ENCODE results near the gene ARID3C.
A peak's percentile ranks its signal among the peaks of the same experiment; 100 is the strongest.
"Not testable (repeated sequence)": the region's sequence is repeated elsewhere in the genome, so short reads cannot be mapped to it uniquely, and the experiment has no call there.

The ARID3C gene

DNA sequence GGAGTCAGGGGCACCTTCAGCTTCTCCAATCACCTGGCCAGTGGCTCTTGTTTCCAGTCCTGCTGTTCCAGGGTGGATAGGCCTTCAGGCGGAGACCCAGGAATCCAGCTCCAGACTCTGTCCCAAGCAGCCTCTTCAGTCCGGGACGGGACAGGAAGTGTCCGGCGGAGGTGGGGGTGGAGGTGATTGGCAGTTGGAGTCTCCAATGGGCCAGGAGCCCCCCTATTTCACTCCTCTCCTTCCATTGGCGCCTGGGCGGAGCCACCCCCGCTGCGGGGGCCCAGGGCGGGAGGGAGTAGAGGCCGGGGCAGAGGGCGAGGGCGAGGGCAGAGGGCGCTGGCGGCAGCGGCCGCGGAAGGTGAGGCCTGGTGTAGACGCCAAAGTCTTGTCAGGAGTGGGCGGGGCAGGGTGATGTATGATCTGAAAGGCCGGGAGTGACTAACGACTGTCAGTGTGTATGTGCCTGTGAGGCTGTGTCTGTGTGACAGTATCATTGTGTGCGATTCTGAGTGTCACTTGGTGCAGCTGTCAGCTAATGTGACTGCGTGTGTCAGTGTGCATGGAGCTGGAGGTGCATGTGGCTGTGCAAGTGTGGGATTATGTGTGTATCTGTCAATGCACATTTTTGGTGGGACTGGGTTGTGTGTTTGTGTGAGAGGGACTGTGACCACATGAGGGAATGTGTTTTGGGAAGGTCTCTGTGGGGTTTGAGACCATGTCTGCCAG, 23.2 kb upstream of the ARID3C start, which contains the start of gene IL11RA:
IL11RA (plus strand) TSS at position 310 of the 726 bp plus-strand sequence. CDS start 3,033 bp downstream, outside the sequence.
- peak; percentile 48 for DNase-seq

DNA sequence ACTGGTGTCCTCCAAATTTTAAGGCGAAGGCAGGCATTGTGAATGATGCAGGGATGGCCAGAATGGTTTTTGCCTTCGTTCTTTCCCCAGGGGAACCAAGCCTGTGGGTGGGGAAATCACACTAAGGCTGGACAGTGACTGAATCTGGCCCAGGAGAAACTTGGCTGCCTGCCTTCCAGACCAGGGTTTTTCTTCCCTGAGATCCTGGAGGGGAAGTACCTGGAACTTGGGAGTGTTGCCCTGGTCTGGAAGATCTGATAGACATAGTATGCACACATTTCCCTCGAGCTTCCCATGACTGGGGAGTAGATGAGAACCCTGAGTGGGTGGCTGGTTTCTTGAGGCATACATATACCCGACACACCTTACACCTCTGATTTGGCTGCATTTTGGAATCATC, 22.5 kb upstream of the ARID3C start:
- no peak for DNase-seq

DNA sequence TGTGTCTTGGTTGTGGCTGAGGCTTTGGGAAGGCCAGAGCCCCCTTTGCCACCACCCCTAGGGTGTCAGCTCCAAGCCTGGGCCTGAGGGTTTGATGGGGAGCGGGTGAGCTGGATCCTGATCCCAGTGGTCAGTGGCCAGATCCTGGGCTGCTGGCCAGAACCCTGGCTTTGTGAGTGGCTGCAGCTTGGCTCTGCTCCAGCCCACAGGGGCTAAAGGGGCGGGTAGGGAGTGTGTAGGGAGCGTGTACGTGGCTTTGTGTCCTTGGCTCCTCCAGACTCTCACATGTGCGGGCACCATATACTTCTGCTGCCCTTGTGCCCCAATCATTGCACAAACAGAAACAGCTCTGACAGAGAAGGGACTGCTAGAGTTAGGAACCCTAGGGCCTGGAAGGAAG, 21.9 kb upstream of the ARID3C start:
- DNase-seq: no peak

DNA sequence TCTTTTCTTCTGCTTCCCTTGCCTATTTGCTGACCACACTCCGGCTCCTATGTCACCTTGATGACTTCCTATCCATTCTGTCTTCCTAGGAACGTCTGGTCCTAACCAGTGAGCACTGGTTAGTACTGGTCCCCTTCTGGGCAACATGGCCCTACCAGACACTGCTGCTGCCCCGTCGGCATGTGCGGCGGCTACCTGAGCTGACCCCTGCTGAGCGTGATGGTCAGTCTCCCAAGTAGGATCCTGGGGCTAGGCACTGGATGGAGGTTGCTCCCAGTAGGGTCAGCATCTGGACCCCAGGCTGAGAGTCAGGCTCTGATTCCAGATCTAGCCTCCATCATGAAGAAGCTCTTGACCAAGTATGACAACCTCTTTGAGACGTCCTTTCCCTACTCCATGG, 19.8 kb upstream of the ARID3C start:
- DNase-seq: no peak

DNA sequence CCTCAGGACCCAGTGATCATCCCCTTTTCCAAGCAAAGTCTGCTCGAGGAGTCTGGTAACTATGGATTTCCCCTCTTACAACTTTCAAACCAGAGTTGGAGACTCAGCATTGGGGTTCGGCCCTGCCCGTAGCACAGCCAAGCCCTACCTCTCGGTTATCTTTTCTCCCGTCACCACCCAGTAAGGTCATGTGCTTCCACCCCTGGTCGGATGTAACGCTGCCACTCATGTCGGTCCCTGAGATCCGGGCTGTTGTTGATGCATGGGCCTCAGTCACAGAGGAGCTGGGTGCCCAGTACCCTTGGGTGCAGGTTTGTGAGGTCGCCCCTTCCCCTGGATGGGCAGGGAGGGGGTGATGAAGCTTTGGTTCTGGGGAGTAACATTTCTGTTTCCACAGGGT, 18.8 kb upstream of the ARID3C start:
- DNase-seq: no peak

DNA sequence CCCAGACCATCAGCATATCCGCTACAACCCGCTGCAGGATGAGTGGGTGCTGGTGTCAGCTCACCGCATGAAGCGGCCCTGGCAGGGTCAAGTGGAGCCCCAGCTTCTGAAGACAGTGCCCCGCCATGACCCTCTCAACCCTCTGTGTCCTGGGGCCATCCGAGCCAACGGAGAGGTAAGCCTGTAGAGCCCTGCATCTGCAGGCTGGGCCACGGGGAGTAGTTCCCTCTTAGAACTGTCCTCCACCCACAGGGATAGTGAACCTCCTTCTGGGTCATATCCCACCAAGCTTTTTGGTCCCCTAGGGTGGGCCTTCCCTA, 18.2 kb upstream of the ARID3C start:
- no peak for DNase-seq

DNA sequence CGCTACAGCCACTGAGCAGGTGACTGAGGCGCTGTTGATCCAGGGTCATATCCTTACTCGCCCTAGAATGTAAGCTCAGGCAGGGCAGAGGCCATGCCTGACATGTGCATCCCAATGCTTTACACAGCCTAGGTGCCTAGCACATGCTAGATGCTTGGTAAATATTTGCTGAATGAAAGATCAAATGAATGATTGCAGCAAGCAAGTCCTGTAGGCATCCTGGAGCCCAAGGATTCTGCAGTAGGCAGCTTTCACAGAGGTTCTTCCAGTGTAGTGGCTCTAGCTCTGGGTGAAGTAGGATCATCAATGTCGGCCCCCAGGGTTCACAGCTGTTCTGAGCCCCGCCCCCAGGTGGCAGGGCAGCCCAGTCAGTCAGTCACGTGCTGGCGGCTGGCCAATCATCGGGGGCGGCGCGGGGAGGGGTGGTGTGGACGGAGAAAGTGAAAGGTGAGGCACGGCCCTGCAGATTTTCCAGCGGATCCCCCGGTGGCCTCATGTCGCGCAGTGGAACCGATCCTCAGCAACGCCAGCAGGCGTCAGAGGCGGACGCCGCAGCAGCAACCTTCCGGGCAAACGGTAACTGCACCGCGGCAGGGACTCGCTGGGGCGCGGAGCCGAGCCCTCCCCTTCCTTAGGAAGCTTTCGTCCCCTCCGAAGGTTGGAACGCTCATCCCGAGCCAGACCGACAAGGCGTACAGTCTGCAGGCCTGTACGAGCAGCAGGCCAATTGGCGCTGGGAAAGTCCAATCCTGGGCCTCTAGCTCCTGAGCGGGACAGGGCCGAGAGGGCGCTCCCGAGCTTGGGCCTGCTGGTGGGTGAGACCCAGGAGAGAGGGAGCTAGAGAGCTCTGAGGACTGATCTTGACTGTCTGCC, 17.6 kb upstream of the ARID3C start, which contains the start of gene GALT:
GALT (plus strand) TSS at position 465 of the 873 bp plus-strand sequence; CDS start at position 495, 30 bp downstream.
- DNase-seq: peak; percentile 99

DNA sequence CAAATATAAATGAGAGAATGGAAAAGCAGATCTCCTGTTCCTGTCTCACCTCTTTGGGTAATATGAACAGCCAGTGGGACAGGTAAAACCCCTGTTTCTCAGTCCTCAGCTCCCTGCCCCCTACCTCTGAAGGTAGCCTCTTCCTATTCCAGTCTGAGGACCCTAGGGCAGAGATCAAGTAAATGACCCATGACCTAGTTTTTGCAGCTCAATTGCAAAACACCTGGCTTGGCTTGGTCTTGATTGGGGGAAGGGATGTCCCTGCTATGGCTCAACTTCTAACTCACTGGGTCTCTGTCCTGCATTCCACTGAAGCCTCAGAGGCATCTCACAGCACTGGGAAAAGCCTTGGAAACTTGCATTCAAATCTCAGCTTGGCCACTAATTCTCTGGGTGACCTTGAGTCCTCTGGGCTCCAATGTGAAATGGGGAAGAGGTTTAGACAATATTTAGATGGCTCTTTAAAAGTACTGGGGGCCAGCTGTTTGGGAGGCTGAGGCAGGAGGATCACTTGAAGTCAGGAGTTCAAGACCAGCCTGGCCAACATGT, 16.0 kb upstream of the ARID3C start:
- DNase-seq: no peak

DNA sequence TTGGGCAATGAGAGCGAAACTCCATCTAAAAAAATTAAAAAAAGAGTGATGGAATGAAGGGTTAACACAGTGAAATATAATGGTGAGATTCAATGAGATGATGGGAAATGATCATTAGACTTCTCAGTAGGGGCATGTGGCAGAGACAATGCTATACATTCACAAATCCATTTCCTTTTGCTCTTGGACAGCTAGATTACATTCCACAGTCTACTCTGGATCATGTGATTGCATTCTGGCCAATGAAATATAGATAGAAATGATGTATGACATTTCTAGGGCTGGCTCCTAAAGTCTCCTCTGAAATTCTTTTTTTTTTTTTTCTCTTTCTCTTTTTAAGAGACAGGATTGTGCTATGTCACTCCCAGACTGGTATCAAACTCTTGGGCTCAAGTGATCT, 13.8 kb upstream of the ARID3C start:
- no peak for DNase-seq

DNA sequence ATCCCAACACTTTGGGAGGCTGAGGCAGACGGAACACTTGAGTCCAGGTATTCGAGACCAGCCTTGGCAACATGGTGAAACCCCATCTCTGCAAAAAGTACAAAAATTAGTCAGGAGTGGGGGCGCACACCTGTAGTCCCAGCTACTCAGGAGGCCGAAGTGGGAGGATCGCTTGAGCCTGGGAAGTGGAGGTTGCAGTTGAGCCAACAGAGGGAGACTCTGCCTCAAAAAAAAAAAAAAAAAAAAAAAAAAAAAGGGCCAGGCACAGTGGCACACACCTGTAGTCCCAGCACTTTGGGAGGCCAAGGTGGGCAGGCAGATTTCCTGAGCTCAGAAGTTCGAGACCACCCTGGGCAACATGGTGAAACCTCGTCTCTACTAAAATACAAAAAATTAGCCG, 10.5 kb upstream of the ARID3C start:
- not testable (repeated sequence) for DNase-seq

DNA sequence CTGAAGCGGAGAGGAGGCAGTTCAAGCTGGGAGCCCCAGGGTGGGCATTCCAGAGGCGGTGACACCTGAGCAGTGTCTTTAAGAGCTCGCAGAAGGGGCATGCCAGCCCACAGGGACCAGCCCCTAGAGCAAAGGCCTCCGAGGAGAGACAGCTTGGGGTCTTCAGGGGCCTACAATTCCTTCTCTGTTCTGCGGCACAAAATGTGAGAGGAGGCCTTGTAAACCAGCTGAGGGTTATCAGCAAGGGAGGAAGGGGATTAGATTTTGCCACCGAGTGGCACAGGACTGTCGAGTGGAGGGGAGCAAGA, 9.2 kb upstream of the ARID3C start:
- no peak for DNase-seq

DNA sequence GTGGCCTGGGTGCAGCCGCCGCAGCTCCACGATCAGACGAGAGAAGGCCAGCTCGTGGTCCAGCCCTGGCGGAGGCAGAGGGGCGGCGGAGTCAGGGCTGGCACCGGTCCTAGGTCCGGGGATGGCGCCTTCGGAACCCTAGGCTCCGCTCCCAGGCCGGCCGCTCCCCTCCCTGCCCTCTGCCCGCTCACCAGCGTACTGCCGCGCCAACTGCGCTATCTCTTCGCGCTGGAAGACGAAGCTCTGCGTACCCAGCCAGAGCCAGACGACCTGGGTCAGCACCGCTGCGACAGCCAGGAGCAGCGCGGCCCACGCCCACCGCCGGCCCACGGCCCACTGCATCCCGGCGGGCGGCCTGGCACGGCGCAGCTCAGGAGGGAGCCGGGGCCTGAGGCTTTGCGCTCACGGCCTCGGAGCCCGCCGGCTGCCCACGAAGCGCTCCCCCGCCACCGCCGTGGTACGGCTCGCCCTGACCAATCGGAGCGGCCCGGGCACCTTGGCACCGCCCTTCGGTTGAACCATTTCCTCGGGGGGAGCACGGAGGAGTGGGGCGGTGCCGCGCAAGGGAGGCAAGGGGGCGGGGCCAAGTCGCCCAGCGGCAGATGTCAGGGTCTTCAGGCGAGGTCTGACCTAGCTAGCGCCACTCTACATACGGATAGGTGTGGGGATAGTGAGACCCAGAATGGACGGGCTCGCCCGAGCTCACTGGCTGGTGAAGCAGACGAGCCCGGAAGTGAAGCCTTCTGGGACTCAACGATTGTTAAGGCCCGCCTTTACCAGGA, 8.7 kb upstream of the ARID3C start, which contains the start of gene SIGMAR1:
SIGMAR1 (minus strand) TSS at position 432 of the 782 bp plus-strand sequence; CDS start at position 342, 90 bp downstream.
- peak; percentile 96 for DNase-seq

DNA sequence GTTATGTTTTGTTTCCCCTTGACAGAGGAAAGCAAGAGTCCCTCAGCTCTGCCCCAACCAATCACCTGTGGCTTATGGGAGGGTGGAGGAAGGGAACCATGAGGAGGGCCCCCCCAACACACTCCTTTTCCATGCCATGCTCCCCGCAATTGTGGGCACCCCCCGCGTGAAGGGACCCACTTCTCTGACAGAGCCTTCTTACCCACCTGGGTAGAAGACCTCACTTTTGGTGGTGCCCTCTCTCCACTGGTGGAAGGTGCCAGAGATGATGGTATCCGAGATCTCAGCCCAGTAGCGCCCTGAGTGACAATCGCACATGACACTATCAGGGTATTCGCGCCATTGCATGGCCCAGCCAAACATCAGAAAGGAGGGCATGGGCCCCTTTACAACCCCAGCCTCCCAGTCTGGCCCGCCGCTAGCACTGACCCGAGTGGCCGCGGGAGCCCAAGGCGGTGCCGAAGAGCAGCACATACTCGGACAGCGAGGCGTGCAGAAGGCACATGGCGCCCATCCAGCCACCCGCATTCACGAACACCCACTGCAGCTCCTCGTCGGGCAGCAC, 8.0 kb upstream of the ARID3C start:
- DNase-seq: no peak

DNA sequence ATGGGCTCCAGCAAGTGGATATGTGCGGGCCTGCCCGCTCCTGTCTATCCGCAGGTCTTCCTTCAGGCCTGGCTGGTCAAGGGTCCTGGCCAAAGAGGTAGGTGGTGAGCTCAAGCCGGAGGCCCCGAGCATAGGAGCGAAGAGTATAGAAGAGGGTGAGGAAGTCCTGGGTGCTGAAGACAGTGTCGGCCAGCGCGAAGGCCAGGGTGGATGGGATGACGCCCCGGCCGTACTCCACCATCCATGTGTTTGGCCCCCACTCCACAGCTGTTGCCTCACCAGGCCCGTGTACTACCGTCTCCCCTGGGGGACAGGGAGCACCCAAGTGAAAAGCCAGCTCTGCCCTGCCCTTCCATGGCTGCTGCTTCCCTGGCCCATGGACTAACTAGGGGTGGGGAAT, 6.7 kb upstream of the ARID3C start:
- DNase-seq: no peak

DNA sequence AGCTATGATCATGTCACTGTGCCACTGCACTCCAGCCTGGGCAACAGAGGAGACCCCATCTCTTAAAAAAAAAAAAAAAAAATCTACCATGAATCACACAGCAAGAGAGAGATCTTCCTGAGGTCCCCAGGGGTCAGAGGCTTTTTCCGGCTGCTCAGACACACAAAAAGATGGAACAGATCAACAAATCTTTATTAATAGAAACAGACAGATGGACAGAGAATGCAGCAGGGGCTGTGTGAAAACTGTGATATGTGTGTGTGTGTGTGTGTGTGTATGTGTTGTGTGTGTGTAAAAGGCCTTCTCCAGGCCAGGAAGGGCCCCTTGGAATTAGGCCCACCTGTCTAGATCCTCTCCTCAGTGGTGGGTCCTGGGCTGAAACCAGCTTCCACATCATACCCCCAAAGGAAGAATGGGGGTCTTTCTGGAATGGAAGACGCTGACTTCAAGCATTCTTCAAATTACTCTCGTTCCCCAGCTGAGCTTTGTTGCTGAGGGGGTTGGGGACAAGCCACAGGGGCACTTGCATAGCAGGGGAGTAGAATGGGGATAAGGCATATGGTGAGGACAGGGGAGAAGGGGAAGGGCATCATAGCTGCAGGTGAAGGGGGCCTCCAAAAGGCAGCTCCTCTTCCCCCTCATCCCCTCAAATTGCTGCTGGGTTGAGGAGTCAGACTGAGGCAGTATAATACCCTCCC, 5.8 kb upstream of the ARID3C start:
- DNase-seq: no peak

DNA sequence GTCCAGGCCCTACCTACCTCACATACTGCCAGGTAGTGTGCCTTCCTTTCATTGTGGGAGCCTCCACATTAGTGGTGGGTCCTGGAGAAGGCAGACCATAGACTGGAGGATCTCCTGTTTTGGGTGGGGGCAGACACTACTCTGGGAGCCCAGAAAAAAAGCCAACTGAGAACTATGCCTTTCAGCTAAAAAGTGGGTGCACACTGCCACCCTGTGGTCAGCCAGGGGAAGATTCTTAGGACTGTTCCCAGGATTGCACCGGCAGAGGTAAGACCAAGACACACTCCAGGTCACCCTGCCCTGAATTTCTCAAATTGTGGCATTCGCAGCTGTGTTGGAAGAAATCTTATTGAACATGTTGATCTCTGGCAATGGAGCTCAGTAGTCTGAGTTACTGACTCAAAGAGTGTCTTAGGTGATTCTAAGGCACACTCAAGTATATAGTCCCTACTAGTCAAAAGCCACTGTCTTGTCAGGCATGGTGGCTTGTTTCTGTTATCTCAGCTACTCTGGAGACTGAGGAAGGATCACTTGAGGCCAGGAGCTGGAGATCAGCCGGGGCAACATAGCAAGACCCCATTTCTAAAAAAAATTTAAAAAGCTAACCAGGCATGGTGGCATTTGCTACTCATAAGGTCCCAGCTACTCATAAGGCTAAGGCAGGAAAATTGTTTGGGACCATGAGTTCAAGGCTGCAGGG, 5.1 kb upstream of the ARID3C start:
- DNase-seq: peak; percentile 77

DNA sequence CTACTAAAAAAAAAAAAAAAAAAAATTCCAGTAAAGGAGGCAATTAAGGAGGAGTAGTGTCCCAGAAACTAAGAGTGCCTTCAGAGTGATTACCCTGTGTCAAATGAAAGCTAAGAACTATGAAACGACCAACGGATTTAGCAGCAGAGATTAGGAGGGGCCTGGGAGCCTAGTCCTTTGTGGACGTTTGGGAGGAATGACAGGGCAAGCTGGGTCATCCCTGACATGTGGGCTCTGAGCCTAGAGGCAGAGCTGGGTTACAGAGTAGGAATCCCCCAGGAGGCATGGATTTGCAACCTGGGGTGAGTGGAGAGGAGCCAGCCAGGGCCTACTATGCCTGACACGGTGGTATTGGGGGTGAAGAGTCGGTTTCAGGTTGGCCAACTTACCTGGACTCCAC, 4.3 kb upstream of the ARID3C start:
- DNase-seq: no peak

DNA sequence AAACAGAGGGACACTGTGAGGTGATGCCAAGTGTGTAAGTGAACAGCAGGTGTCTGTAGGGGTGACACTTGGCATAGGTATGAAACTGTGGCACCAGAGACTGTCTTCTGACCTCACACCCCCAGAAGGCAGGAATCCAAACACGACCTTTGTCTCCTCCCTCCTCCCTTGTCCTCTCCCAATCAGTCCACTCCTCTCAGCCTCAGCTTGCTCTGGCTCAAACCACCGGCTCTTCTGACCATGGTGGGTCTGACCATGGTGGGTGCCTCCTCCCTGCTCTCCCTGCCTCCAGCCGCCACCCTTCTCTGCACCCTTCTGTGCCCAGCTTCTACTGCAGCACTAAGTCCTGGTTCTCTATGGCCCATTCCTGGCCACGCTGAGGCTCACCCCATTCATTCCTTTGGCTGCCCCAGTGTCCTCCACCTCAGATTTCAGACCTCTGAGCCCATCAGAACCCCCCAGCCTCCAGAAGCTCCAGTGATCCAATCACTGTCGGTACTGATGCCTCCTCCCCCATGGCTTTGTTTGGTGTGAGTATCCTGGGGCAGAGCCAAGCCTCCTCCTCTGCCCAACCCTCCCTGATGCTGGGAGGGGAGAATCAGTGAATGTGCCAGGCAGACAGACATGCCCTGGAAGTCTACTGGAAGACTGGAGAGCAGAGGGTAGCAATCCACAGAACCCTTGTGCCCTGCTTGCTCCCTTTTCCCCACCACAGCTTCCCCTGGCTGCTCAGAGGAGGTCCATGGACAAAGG, 1.7 kb upstream of the ARID3C start:
- DNase-seq: no peak

DNA sequence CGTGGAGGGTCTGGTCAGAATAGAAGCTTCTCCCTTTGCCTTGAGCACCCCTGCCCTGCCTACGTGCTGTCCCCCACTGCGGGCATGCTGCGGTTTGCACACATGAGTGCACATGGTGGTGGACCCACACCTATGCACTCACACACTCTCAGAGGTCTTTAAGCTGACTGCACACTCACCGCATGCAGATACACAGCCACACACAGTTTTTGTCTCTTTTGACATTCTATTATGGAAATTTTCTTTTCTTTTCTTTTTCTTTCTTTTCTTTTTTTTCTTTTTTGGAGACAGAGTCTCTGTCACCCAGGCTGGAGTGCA, 584 bp upstream of the ARID3C start:
- no peak for DNase-seq

DNA sequence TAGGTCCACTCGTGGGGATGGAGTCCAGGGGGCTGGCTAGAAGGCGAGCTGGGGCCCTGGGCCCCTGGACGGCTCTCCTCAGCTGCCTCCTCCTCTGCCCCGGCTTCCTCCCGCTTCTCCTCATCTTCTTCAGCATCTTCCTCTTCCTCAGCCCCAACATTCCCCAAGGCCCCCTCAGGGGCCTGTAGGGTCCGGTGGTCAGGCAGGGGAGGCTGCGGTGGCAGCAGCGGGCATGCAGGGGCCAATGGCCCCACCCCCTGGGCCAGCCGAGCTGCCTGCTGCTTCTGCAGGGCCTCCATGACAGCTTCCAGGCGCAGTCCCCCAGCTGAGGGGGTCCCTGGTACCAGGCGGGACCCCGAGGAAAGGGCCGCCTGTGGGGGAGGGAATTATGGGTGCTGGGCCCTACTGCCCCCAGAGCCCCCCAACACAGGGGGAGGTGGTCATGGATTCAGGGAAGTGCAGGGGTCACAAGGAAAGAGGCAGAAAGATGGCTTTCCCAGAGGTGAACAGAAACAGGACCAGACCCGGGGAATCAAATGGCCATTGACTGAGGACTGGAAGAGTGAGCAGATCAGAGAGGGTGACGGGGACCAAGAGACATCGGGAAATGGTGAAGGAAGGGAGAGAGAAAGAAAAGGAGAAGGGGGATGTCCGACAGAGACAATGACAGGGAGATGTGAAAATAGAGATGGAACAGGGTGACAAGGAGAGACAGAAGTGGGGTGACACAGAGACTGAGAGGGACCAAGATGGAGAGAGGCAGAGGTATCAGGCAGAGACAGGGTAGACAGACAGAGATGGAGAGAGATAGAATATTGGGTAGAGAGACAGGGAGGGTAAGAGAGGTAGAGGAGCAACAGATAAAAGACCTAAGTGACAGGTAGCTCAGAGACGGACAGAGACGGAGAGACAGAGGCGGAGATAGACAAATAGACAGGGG, 880 bp downstream of the ARID3C start:
- DNase-seq: no peak
